ENCODE data around the gene SMIM35. TPM values are rescaled to one million over a fixed set of nuclear protein-coding genes. Genes with fewer than 3 reads are reported as not detected.

SMIM35 gene
- total and polyA plus RNA-seq, 2 of the 4 experiments (the other 2 are of a cell fraction): not detected

DNA sequence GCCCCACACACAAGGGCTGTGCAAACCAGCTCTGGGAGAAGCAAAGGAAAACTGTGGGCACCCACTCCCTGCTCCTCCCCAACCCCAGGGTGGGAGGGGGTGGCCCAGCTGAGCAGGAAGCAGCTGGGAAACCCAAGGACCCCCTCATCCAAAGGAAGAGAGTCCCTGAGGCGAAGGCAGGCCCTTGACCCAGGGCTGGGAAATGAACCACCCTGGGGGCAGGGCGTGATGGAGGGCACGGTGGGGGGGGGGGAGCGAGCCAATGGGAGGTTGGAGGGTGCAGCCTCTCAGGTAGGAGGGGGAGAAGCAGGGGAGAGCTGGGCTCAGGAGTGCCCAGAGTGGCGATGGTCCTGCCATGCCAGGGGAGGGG is 49.0 kb upstream of the SMIM35 start:
- no peak overlapping the region for H4K5ac ChIP-seq (ENCODE audit: low read depth, low read length)
- ATAC-seq (ENCODE audit: low read depth) (no peak), DNase-seq (no peak)
- H3K36me3 ChIP-seq (ENCODE audit: control insufficient read depth, insufficient read depth, low read length): no peaks in the 10 kb centered on the region
- H3K14ac ChIP-seq (replicated peaks; ENCODE audit: low read depth, low read length): no peak overlapping the region
- in situ Hi-C loops (cut with MboI; ENCODE audit: low sequenced_read_pairs) (no loop called here), intact Hi-C loops (cut with micrococcal nuclease) (no loop called here), dilution Hi-C loops (cut with HindIII; ENCODE audit: low sequenced_read_pairs, unreplicated experiment) (no loop called here)
- H3K4me3 ChIP-seq (ENCODE audit: insufficient read depth, low read depth, low read length): no peak overlapping the region
- no peak overlapping the region for H3K23ac ChIP-seq (ENCODE audit: low read depth, low read length)
- H4K8ac ChIP-seq (ENCODE audit: low read depth in 2 of 2, low read length in 2 of 2): no peak overlapping the region
- H3K4me1 ChIP-seq (ENCODE audit: control insufficient read depth, insufficient read depth, low read length): no peaks in the 10 kb centered on the region
- TF ChIP-seq MAFK (IDR thresholded peaks at IDR 0.05; ENCODE audit: low read depth, low read length): no peak
- TF ChIP-seq BHLHE40 (IDR thresholded peaks at IDR 0.05; ENCODE audit: low read depth, low read length): no peak
- TF ChIP-seq, protein P1, sequence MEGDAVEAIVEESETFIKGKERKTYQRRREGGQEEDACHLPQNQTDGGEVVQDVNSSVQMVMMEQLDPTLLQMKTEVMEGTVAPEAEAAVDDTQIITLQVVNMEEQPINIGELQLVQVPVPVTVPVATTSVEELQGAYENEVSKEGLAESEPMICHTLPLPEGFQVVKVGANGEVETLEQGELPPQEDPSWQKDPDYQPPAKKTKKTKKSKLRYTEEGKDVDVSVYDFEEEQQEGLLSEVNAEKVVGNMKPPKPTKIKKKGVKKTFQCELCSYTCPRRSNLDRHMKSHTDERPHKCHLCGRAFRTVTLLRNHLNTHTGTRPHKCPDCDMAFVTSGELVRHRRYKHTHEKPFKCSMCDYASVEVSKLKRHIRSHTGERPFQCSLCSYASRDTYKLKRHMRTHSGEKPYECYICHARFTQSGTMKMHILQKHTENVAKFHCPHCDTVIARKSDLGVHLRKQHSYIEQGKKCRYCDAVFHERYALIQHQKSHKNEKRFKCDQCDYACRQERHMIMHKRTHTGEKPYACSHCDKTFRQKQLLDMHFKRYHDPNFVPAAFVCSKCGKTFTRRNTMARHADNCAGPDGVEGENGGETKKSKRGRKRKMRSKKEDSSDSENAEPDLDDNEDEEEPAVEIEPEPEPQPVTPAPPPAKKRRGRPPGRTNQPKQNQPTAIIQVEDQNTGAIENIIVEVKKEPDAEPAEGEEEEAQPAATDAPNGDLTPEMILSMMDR (conservative IDR thresholded peaks at IDR 0.05; ENCODE audit: low read depth, low read length): no peak
- H3K4ac ChIP-seq (ENCODE audit: low read depth, low read length): no peak overlapping the region
- no peak overlapping the region for H2AK5ac ChIP-seq (ENCODE audit: low read depth, low read length)
- H4K20me1 ChIP-seq (ENCODE audit: insufficient read depth, low read length): no peaks in the 10 kb centered on the region
- no peak overlapping the region for H2BK5ac ChIP-seq (ENCODE audit: low read depth, low read length, poor library complexity, severe bottlenecking)
- H3K9ac ChIP-seq (ENCODE audit: low read depth, low read length): no peak overlapping the region
- ChIA-PET CTCF (no interaction called here), POLR2A (ENCODE audit: unreplicated experiment) (no interaction called here)
- H3K9me3 ChIP-seq (ENCODE audit: control insufficient read depth, insufficient read depth, low read length): no peaks in the 10 kb centered on the region
- H2AFZ ChIP-seq (replicated peaks; ENCODE audit: low read length, poor library complexity): no peak overlapping the region
- H2BK120ac ChIP-seq (ENCODE audit: low read depth, low read length): no peak overlapping the region
- peaks cover 12% of the 10 kb centered on the region for H3K27me3 ChIP-seq (ENCODE audit: control insufficient read depth, insufficient read depth, low read length)
- H3K79me1 ChIP-seq (ENCODE audit: low read depth in 1 of 2, low read length in 2 of 2): no peaks in the 10 kb centered on the region
- no peaks in the 10 kb centered on the region for H3K9me1 ChIP-seq (ENCODE audit: insufficient read depth, low read length)
- no peak overlapping the region for H2BK15ac ChIP-seq (ENCODE audit: low read depth, low read length)
- H2AK9ac ChIP-seq (replicated peaks; ENCODE audit: low read depth, low read length, poor library complexity): no peak overlapping the region
- H2BK20ac ChIP-seq (ENCODE audit: low read depth, low read length): no peak overlapping the region
- H3K27ac ChIP-seq (ENCODE audit: insufficient read depth, low read length): no peak overlapping the region
- BruUV-seq (replicated peaks): no TSS peak
- no peak overlapping the region for H3K56ac ChIP-seq (ENCODE audit: extremely low read depth, insufficient read depth, low read length)
- H3K18ac ChIP-seq (ENCODE audit: low read depth, low read length): no peak overlapping the region
- no peak overlapping the region for H4K91ac ChIP-seq (ENCODE audit: insufficient read depth, low read depth, low read length)
- H3K4me2 ChIP-seq (ENCODE audit: low read depth, low read length): no peak overlapping the region
- 77% methylated on average over 3 of the region's 5 CpGs; no CpG with 5 or more reads in 1 of the 2 experiments for WGBS, 2 experiments (ENCODE audit: extremely low coverage in 2 of 2, insufficient read length in 1 of 2)
